Left ventricle myocardium inferior (tissue), 1 donor: ENCODE results near the gene FBXW12. TPM values are rescaled to one million over a fixed set of nuclear protein-coding genes. Genes with fewer than 3 reads are reported as not detected.

Experiments
- DNase-seq: peaks from one replicate; pipeline ENCODE4 v3.0.0-alpha.2; 2020
- H3K27ac ChIP-seq: fragments of 200-600 bp; replicated peaks from 2 replicates; pipeline ENCODE4 v1.8.0; 2021
- H3K27me3 ChIP-seq: fragments of 200-600 bp; 2 replicates; pipeline ENCODE4 v1.8.0; 2021; ENCODE audit warnings: low read depth
- H3K36me3 ChIP-seq: fragments of 200-600 bp; 2 replicates; pipeline ENCODE4 v1.8.0; 2021
- H3K4me1 ChIP-seq: fragments of 200-600 bp; 2 replicates; pipeline ENCODE4 v1.8.0; 2021
- H3K4me3 ChIP-seq: fragments of 200-600 bp; 2 replicates; pipeline ENCODE4 v1.8.0; 2021; ENCODE audit warnings: mild to moderate bottlenecking, moderate library complexity
- H3K9me3 ChIP-seq: fragments of 200-600 bp; replicated peaks from 2 replicates; pipeline ENCODE4 v1.8.0; 2021
- intact Hi-C: fragments of 100-400 bp; cut with micrococcal nuclease; formaldehyde crosslinking; loops from one replicate; pipeline ENCODE4 v1.11.0; 2022
- total RNA-seq: library from RNA; stranded (reverse); fragmentation: NEBNext Ultra II Directional; extraction: Animal tissue kit (Norgen Biotek cat#: 25700); gene quantifications from one replicate; pipeline ENCODE4 v1.2.1, GENCODE V29; 2021
- TF ChIP-seq, protein P1 (sequence below): fragments of 200-600 bp; IDR thresholded peaks from 2 replicates; pipeline ENCODE4 v1.8.0; 2021; ENCODE audit warnings: antibody characterized with exemption, mild to moderate bottlenecking, borderline replicate concordance
- donor health status: DM: no; HTN: yes; CAD: no; lungs with severe emphysema.

FBXW12 gene
- total RNA-seq, 1 donor from 2014 or later, result not detected

DNA sequence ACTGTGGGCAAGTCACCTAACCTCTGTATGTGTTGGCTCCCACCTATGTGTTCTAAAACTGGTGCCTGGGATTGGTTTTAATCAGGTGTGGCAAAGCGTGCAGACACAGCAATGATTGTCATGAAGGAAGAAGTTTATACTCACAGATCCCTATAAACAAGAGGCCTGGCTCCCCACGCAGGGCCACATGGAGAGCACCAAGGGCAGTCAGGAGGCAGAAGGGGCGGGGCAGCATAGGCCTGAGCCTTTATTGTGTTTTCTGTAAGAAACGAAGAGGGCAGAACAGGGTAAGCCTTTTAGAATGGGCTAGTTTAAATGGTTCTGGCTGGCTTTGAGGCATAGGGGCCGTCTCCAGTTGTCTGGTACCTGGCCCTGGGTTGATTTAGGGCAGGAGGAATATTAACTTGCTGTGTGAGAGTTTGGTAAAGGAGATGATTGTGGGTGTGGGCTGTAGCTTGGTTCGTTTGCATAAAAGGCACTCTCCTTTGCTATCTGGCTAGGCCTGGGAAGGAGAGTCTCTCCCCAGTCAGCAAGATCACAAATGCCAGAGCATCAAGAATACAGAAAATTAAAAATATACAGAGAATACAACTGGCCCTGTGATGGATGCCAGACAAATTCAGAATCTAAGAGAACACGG, 2.2 kb upstream of the FBXW12 start:
- Histone ChIP-seq H3K9me3 (no peaks in the 10 kb centered on the region), H3K4me1 (no peaks in the 10 kb centered on the region), H3K27me3 (no peaks in the 10 kb centered on the region), H3K4me3 (no peak overlapping the region), H3K27ac (no peak overlapping the region), H3K36me3 (no peaks in the 10 kb centered on the region)
- DNase-seq, result no peak
- TF ChIP-seq, protein P1, sequence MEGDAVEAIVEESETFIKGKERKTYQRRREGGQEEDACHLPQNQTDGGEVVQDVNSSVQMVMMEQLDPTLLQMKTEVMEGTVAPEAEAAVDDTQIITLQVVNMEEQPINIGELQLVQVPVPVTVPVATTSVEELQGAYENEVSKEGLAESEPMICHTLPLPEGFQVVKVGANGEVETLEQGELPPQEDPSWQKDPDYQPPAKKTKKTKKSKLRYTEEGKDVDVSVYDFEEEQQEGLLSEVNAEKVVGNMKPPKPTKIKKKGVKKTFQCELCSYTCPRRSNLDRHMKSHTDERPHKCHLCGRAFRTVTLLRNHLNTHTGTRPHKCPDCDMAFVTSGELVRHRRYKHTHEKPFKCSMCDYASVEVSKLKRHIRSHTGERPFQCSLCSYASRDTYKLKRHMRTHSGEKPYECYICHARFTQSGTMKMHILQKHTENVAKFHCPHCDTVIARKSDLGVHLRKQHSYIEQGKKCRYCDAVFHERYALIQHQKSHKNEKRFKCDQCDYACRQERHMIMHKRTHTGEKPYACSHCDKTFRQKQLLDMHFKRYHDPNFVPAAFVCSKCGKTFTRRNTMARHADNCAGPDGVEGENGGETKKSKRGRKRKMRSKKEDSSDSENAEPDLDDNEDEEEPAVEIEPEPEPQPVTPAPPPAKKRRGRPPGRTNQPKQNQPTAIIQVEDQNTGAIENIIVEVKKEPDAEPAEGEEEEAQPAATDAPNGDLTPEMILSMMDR, result no peak
- intact Hi-C loops, result no loop called here

DNA sequence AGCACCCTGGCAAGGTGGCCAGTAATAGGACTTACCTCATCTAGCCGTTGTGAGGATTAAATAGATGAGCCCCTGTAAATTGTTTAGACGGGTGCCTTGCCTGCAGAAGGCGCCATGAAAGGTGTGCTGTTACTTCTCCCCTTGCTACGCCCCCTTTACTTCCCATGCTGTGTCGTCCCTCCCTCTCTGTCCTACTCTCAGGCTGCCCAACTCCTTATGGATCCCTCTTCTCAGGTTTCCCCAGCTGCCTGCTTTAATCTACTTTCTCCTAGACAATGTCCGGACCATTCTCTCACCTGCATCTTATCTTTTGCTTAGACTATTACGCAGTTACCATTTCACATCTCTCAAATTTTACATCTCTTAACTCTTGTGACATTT, 1.7 kb upstream of the FBXW12 start:
- H3K36me3 ChIP-seq, result no peaks in the 10 kb centered on the region

DNA sequence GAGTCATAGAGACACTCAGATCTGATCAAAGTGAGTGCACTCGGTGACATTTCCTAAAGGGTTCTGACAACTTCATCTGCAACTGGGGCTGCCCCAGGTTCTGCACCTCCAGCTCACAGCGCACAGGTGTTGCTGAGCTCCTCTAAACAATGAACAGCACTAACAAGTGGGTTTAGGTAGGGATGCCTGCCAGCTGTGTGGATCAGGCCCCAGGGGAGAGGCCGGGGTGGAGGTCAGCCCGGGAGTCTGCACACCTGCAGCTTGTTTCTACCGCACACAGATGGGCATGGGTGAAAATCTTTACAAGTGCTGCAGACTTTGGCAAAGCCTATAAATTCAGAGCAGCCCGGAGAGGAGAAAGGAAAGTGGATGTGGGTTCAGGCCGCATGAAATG, 355 bp downstream of the FBXW12 start:
- TF ChIP-seq, protein P1, result no peak
- H3K4me3 ChIP-seq, result no peak overlapping the region
- no peaks in the 10 kb centered on the region for H3K27me3 ChIP-seq
- H3K9me3 ChIP-seq, result no peaks in the 10 kb centered on the region
- intact Hi-C loops, result no loop called here
- DNase-seq, result no peak
- no peak overlapping the region for H3K27ac ChIP-seq
- no peaks in the 10 kb centered on the region for H3K4me1 ChIP-seq
- no peaks in the 10 kb centered on the region for H3K36me3 ChIP-seq

More for the DNA sequence above, 1.7 kb upstream of the FBXW12 start:
- Histone ChIP-seq H3K9me3 (no peaks in the 10 kb centered on the region), H3K27me3 (no peaks in the 10 kb centered on the region), H3K4me1 (no peaks in the 10 kb centered on the region), H3K4me3 (no peak overlapping the region), H3K27ac (no peak overlapping the region)
- no peak for DNase-seq
- intact Hi-C loops, result no loop called here
- TF ChIP-seq, protein P1, result no peak

DNA sequence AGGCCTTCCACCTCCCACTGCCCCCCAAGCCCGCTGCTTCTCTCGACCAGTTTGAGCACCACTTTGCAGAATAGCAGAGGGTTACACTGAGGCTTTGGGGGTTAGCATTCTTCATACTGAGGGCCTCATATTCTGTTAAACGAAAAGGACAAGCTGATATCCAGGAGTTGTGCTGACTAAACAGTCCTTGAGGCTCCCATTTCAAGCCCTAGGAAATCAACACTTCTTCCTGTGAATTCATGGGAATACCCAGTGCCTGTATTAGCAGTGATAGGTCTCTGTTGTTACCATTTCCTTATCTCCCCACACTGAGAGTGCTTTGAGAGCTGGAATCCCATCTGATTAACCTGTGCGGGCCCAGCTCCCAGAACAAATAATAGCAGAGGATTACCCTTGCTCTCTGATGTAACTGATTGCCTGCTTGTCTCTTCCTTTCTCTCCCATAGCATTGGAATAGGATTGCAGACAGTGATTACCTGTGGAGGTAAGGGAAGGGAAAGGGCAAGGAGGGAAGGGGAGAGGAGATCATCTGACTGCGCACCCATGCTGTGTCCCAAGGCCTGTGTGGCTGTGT, 930 bp downstream of the FBXW12 start:
- H3K9me3 ChIP-seq, result no peaks in the 10 kb centered on the region
- H3K4me1 ChIP-seq, result no peaks in the 10 kb centered on the region
- DNase-seq, result no peak
- no peaks in the 10 kb centered on the region for H3K36me3 ChIP-seq
- H3K27ac ChIP-seq, result no peak overlapping the region
- H3K27me3 ChIP-seq, result no peaks in the 10 kb centered on the region
- TF ChIP-seq, protein P1, result no peak
- intact Hi-C loops, result no loop called here
- H3K4me3 ChIP-seq, result no peak overlapping the region

DNA sequence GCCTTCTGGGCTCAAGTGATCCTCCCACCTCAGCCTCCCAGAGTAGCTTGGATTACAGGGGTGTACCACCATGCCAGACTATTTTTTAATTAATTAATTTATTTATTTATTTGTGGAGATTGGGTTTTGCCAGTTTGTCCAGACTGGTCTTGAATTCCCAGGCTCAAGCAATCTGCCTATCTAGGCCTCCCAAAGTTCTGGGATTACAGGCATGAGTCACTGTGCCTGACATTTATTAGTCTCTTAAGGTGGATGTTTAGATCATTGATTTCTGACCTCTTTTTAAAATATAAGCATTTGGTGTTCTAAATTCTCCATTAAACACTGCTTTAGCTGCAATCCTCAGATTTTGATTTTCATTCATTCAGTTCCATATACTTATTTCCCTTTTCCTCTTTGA, 15.6 kb downstream of the FBXW12 start:
- Histone ChIP-seq H3K4me1 (no peaks in the 10 kb centered on the region), H3K4me3 (no peak overlapping the region), H3K9me3 (peaks cover 10% of the 10 kb centered on the region), H3K27ac (no peak overlapping the region), H3K36me3 (no peaks in the 10 kb centered on the region), H3K27me3 (no peaks in the 10 kb centered on the region)
- DNase-seq, result no peak
- intact Hi-C loops, result no loop called here
- TF ChIP-seq, protein P1, result no peak
